Mesodermal cell (in vitro differentiated cells): Measurements from ENCODE around the gene MAST4.
"Not testable (repeated sequence)": the region's sequence is repeated elsewhere in the genome, so short reads cannot be mapped to it uniquely, and the experiment has no call there.

Experiments
- H3K27ac ChIP-seq: 2 replicates; pipeline ENCODE4 v1.7.0; 2013; ENCODE audit warnings: mild to moderate bottlenecking, low read depth, low read length, moderate library complexity; ENCODE audit not compliant: severe bottlenecking
- H3K36me3 ChIP-seq: 2 replicates; pipeline ENCODE4 v1.7.1; 2013; ENCODE audit warnings: mild to moderate bottlenecking, low read length, moderate library complexity; ENCODE audit not compliant: control insufficient read depth, insufficient read depth
- H3K4me1 ChIP-seq: one replicate; pipeline ENCODE4 v1.7.1; 2013; ENCODE audit warnings: mild to moderate bottlenecking, low read length; ENCODE audit not compliant: insufficient read depth, control insufficient read depth, poor library complexity, severe bottlenecking
- H3K4me3 ChIP-seq: 2 replicates; pipeline ENCODE4 v1.7.0; 2013; ENCODE audit warnings: low read length, control low read depth, mild to moderate bottlenecking; ENCODE audit not compliant: insufficient read depth, poor library complexity, severe bottlenecking; ENCODE audit errors: extremely low read depth
- H3K9me3 ChIP-seq: 2 replicates; pipeline ENCODE4 v1.7.1; 2013; ENCODE audit warnings: mild to moderate bottlenecking, low read length, moderate library complexity; ENCODE audit not compliant: control insufficient read depth
- WGBS, 2 experiments: methylation state at CpG; one replicate each; pipeline ENCODE4 v1.1.5; 2013; ENCODE audit warnings: missing lambda C conversion rate in 2 of 2; ENCODE audit not compliant: insufficient coverage in 2 of 2; 5-methylcytosine and 5-hydroxymethylcytosine counted together

Gene MAST4

DNA sequence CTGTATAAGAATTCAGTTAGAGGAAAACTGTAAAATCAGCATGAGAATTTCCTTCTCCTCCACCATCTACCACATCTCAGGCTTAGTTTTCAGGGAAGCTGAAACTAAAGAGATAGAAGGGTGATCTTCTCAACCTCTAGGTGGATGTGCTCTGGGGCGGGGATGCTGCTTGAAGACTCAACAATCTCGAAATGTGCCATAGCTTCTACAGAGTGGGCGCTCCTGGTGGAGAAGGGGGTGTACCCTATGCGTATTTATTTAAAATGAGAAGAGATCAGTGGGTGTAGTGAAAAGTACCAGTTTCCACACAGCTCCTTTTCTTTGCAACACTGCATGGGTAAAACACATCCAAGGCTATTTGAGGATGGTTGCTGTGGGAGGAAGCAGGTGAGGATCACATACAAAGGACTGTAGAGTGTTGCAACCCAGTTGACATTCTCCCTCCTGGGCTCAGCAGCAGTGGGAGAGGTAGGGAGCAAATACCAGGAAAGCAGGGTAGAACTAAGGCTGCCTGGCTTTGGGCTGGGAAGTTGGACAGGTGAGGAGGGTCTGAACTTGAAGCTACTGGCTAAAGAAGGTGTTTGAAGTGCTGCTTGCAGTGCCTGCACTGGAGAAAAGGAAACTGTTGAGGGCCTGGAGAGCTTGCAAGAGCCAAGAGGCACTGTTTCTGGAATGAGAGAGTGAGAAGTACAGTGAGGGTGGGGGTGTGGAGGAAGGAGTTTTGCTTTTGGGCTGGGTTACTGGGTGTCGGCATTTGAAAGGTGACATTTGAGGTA, 73.1 kb downstream of the MAST4 start:
- Histone ChIP-seq H3K36me3 (no peaks in the 10 kb centered on the region), H3K27ac (no peak overlapping the region), H3K4me3 (no peak overlapping the region), H3K9me3 (no peaks in the 10 kb centered on the region), H3K4me1 (no peaks in the 10 kb centered on the region)
- WGBS, 2 experiments, result 93 to 98% methylated on average over 4 to 5 of the region's 5 CpGs

DNA sequence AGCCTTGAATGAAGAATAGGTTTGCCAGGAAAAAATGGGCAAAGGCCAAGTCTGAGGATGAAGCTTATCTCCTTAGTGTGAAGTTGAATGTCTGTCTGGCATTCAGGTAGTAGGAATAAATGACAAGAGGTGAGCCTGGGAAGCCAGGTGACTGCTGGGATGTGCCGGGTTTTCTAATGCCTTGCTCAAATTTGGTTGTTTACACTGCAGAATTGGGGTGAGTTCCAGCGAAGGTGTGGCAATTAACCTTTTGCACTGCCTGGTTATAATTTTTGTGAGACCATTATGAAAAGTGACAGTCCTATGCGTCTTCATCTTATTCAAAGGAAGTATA, 73.6 kb downstream of the MAST4 start:
- 93 to 96% methylated on average over 3 of the region's 3 CpGs for WGBS, 2 experiments
- Histone ChIP-seq H3K36me3 (no peaks in the 10 kb centered on the region), H3K4me1 (no peaks in the 10 kb centered on the region), H3K4me3 (no peak overlapping the region), H3K9me3 (no peaks in the 10 kb centered on the region), H3K27ac (no peak overlapping the region)

DNA sequence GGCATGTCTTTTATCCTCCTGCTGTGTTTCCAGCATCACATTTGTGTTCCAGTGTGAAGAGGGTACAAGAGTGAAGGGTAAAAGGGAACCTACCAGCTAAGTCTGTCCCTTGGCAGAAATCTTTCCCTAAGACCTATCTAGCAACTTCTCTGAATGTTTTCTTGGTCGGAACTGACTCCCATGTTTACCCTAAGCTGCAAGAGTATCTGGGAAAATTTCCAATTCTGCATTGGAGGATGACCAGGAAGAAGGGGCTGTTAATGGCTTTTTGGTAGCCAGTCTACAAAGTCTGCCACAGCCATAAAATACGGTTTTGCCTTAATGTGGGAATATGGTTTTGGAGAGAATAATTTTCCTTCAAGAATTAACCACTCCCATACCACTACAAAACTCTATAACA, 75.1 kb downstream of the MAST4 start:
- 100% methylated on average over 1 of the region's 2 CpGs; no CpG with 5 or more reads in 1 of the 2 experiments for WGBS, 2 experiments
- no peak overlapping the region for H3K4me3 ChIP-seq
- no peaks in the 10 kb centered on the region for H3K36me3 ChIP-seq
- H3K4me1 ChIP-seq, result no peaks in the 10 kb centered on the region
- H3K9me3 ChIP-seq, result no peaks in the 10 kb centered on the region
- H3K27ac ChIP-seq, result no peak overlapping the region

DNA sequence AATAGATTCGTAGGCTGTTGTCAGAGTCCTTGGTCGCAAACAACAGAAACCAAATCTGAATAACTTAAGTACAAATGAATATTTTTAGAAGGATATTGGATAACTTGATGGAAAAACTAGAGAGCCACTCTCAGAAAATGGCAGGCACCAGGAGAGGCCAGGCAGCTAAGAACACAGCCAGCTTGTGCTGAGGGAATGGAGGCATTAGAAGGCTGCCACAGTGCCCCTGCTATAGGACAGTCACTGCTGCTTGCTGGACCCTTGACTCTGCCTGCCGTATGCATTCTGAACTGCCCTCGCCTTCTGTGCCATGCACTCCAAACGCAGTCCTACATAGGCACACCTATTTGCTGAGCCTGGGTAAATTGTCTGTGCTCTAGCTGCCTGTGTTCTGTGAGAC, 78.6 kb downstream of the MAST4 start:
- no peak overlapping the region for H3K4me3 ChIP-seq
- H3K36me3 ChIP-seq, result no peaks in the 10 kb centered on the region
- H3K27ac ChIP-seq, result no peak overlapping the region
- 92 to 97% methylated on average over 2 to 3 of the region's 5 CpGs for whole genome bisulfite sequencing, 2 experiments
- H3K4me1 ChIP-seq, result no peaks in the 10 kb centered on the region
- no peaks in the 10 kb centered on the region for H3K9me3 ChIP-seq

DNA sequence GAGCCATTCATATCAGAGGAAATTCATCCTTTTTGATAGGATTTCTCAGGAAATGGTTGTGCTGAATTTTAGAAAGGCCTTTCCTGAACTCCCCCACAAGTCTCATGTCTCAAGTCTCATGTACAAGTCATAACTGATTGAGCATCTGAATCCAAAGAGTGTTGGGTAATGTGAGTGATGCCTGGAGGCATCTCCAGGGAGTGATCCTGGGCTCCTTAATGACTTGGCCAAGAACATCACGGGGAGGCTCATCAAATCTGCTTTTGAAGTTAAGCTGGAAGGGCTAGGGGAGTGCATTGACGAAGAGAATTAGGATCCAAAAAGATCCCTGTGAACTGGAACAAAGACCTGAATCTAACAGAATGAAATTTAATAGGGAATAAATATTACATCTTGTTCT, 79.2 kb downstream of the MAST4 start:
- Histone ChIP-seq H3K4me3 (no peak overlapping the region), H3K4me1 (peaks cover 3% of the 10 kb centered on the region), H3K9me3 (no peaks in the 10 kb centered on the region), H3K36me3 (no peaks in the 10 kb centered on the region), H3K27ac (no peak overlapping the region)
- 100% methylated on average over 1 of the region's 2 CpGs for WGBS, 2 experiments

DNA sequence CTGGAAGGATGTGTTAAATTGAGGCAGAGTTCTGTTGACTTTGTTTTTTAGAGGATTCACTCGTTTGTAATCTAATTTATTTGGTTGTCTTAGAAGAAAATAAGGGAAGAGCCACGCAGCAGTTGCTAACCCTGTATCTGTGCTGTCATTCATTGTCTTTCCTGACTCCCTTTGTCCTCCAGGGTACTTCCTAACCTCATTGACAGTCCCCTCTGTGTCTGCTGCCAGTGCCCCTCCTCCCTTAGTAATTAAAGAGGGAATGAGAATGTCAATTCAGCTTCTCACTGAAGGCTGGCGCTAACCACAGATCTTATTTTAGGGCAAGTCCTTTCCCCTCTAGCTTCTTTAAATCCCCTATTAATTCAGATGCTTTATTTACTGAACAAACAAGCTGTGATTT, 84.0 kb downstream of the MAST4 start:
- WGBS, 2 experiments, result 20% methylated on average over 1 of the region's 3 CpGs; no CpG with 5 or more reads in 1 of the 2 experiments
- H3K36me3 ChIP-seq, result no peaks in the 10 kb centered on the region
- no peaks in the 10 kb centered on the region for H3K9me3 ChIP-seq
- peaks cover 3% of the 10 kb centered on the region for H3K4me1 ChIP-seq
- no peak overlapping the region for H3K27ac ChIP-seq
- H3K4me3 ChIP-seq, result no peak overlapping the region

DNA sequence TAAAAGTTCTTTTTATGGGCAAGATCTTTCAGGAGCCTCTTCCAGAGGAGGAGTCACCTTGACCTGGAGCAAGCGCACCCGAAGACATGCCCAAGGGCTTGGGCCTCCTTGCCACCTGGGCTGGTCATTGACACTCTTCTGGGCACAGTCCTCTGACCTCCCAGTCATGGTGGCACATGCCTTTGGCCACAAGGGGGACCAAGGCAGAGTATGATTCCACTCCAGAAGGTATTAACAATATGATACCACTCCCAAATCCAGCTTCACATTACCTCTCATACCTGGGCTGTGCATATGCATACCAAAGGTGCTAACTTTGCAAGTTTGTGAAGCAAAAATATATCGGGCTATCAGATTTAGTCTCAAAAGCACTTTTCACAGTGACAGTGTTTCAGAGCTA, 84.6 kb downstream of the MAST4 start:
- WGBS, 2 experiments, result 92 to 100% methylated on average over 3 of the region's 3 CpGs
- Histone ChIP-seq H3K4me3 (no peak overlapping the region), H3K36me3 (no peaks in the 10 kb centered on the region), H3K9me3 (no peaks in the 10 kb centered on the region), H3K4me1 (peaks cover 3% of the 10 kb centered on the region), H3K27ac (no peak overlapping the region)

DNA sequence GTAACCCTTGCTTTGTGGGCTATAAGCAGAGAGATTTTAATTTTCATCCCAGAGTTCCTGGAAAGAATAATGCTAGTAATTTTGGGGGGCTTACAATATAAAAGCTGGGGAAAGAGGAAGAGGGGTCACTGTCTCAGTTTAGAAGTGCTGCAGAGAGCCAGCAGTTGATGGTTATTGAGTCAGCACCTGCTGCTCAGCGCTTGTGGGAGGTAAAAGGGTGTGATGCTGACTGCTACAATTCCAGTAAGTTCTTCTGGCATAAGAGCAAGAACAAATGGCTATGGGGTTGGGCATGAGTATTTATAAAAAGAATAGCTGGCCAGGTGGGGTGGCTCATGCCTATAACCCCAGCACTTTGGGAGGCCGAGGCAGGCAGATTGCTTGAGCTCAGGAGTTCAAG, 88.5 kb downstream of the MAST4 start:
- Histone ChIP-seq H3K4me3 (no peak overlapping the region), H3K36me3 (no peaks in the 10 kb centered on the region), H3K27ac (no peak overlapping the region), H3K9me3 (no peaks in the 10 kb centered on the region), H3K4me1 (peaks cover 3% of the 10 kb centered on the region)
- 83 to 100% methylated on average over 1 to 2 of the region's 2 CpGs for WGBS, 2 experiments

DNA sequence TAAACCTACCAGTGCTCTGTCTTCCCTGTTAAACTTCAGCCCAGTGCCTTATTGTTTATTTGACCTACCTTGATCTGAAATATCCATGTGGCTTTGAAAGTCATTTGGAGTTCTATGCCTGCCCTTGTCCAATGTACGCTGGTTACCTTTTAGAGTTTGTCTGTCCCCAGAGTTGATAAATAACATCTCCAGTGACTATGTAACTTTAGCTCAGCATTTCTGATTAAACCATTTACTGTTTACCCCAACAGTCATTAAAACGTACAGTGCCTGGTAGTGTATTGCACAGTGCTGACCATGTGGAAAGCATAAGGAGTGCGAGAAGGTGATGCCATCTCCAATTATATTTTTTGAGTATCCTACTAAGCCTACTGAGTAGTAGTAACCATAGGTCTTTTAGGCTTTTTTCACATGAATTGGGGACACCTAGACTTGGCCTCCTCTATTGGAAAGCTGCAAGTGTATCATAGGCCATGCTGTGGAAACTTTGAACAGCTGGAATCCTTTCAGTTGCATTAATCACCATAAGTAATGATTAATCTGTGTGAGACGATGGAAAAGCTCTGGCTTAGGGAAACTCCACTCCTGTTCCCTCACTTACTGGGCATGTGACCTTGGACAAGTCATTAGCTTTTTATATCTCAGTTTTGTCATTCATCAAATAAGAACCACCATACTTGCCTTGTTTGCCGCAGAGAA, 93.5 kb downstream of the MAST4 start:
- 90 to 95% methylated on average over 2 to 3 of the region's 5 CpGs for WGBS, 2 experiments
- H3K9me3 ChIP-seq, result no peaks in the 10 kb centered on the region
- H3K36me3 ChIP-seq, result no peaks in the 10 kb centered on the region
- H3K4me1 ChIP-seq, result no peaks in the 10 kb centered on the region
- H3K27ac ChIP-seq, result no peak overlapping the region
- H3K4me3 ChIP-seq, result no peak overlapping the region

DNA sequence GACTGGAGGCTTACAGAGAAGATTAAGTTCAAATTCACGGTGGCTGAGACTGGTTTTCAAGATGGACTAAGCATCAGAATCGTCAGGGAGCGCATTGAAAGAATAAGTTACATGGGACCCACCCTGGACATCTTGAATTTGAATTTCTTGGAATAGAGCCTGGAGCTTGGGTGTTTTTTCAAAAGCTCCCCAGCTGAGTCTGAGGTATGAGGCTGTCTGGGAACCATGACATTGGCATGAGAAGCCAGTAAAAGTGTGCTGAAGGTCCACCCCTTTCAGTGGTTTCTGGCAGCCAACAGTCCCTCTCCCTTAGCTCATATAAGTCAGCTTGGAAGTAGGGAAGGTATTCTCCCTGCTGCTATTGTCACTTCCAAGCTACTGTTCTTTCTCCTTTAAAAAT, 97.8 kb downstream of the MAST4 start:
- no peaks in the 10 kb centered on the region for H3K4me1 ChIP-seq

DNA sequence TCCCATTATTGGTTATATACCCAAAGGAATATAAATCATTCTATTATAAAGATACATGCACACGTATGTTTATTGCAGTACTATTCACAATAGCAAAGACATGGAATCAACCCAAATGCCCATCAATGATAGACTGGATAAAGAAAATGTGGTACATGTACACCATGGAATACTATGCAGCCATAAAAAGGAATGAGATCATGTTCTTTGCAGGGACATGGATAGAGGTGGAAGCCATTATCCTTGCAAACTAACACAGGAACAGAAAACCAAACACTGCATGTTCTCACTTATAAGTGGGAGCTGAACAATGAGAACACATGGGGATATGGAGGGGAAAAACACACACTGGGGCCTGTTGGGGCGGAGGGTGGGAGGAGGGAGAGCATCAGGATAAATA, 99.6 kb downstream of the MAST4 start:
- H3K4me1 ChIP-seq, H3K36me3 ChIP-seq, H3K4me3 ChIP-seq, H3K9me3 ChIP-seq, H3K27ac ChIP-seq: not testable (repeated sequence)
- WGBS, 2 experiments, result 90% methylated on average over 1 of the region's 2 CpGs; no CpG with 5 or more reads in 1 of the 2 experiments

More for the DNA sequence above, 97.8 kb downstream of the MAST4 start:
- no peaks in the 10 kb centered on the region for H3K9me3 ChIP-seq
- no peak overlapping the region for H3K4me3 ChIP-seq
- H3K36me3 ChIP-seq, result no peaks in the 10 kb centered on the region
- 90 to 94% methylated on average over 3 of the region's 3 CpGs for WGBS, 2 experiments
- no peak overlapping the region for H3K27ac ChIP-seq
